HG02884 (cell line): ENCODE measurements around the gene ZBTB9.

ENCODE experiments used
- ATAC-seq: cut with Tn5 transposase; IDR thresholded peaks from one replicate; pipeline ENCODE4 v1.9.1; 2021; ENCODE audit warnings: mild to moderate bottlenecking, moderate library complexity; ENCODE audit not compliant: unreplicated experiment

The ZBTB9 gene

GRCh38 chr6:33418690-33419291 is 35.6 kb upstream of the ZBTB9 start:
- no peak for ATAC-seq

DNA sequence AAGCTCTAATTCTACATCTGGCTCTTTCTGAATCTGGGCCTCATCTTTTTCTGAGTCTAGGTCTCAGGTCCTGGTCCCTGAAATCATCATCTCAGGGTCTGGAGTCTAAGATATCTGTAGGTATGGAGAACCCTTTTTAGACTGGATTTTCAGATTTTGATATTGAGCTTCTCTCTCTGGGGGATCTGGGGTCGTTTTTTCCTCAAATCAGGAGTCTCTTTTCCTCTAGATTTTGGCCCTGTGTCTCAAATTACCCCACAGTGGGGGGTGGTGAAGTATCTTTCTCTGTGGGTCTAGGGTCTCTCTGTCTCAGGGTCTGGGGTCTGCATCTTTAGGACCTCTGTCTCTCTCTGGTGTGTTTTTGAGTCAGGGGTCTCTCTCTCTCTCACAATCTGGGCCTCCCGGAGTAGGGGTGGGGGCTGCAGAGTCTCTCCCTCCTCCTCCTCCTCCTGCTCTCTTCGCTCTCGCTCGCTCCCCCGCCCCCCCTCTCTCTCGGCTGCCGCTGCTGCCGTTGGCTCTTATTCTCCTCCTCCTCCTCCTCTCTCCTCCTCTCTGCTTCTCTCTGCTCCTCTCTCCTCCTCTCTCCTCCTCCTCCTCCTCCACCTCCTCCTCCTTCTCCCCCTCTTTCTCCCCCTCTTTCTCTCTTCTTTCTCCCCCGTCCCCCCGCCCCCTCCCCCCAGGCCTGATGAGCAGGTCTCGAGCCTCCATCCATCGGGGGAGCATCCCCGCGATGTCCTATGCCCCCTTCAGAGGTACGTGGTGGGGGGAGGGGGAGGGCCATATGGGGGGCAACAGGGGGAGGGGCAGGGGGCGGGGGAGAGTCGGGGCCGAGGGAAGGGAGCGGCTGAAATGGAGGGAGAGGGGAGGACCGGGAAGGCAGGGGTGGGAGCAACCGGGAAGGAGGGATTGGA is 34.5 kb upstream of the ZBTB9 start, which contains the start of gene SYNGAP1:
TSS of gene SYNGAP1 (plus strand) at position 486 of the 911 bp plus-strand sequence. CDS start at position 686, 200 bp downstream.
- ATAC-seq = no peak

- ATAC-seq = no peak
Observed at GRCh38 chr6:33420491-33421343, 33.7 kb upstream of the ZBTB9 start.

GRCh38 chr6:33421344-33421643 is 33.1 kb upstream of the ZBTB9 start:
- ATAC-seq = no peak

DNA sequence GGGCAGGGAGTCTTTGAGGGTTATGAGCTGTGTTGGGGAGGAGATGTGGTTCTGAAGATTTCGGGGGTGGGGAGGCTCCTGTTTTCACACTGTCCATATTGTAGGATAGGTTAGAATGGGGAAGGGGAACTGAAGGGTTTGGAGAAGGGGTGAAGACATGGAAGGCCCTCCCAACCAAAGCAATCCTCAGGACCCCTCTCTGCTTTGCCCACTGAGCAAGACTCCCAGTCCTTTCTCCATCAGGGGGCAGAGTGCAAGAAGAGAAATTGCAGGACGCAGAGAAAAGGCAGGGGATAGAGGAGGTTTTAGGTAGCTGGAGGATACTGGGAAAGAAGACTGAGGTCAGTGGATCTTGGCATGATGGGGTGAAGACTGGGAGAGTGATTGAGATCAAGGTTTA is 30.6 kb upstream of the ZBTB9 start:
- ATAC-seq = no peak

DNA sequence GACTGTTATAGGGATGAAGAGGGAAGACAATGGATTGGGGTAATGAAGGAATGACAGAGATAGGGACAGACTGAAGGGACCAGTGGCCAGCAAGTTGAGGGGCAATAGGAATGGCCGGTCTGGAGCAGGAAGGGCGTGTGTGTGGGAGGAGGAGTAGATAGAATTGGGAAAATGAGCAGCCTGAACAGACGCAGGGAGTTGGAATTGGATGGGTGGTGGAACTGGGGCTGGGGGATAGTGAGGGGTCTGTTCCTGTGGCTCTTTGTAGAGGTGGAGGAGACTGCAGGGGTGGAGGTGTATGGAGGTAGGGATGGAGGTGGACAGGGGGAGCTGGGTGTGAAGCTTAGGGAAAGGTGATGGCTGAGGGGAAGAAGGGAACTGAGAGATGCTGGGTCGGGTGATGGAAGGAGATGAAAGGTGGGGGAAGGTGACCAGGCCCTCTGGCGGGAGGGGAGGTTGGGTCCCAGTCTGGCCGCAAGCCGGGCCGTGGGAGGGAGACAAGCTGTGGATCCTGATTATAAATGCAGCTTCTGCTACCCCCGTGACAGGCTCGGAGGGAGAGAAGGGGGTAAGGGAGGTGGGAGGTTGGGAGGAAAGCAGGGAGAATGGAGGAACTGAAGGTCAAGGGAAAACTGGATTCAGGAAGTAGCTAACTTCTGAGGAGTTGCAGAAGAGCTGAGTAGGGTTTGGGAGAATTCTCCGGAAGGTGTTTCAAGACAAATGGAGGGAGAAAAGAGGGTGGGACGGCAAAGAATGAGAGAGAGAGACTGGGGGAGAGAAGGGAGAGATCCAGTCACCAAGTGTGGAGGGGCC is 29.3 kb upstream of the ZBTB9 start:
- no peak for ATAC-seq

- no peak for ATAC-seq
Observed at GRCh38 chr6:33425668-33426577, 28.5 kb upstream of the ZBTB9 start.

DNA sequence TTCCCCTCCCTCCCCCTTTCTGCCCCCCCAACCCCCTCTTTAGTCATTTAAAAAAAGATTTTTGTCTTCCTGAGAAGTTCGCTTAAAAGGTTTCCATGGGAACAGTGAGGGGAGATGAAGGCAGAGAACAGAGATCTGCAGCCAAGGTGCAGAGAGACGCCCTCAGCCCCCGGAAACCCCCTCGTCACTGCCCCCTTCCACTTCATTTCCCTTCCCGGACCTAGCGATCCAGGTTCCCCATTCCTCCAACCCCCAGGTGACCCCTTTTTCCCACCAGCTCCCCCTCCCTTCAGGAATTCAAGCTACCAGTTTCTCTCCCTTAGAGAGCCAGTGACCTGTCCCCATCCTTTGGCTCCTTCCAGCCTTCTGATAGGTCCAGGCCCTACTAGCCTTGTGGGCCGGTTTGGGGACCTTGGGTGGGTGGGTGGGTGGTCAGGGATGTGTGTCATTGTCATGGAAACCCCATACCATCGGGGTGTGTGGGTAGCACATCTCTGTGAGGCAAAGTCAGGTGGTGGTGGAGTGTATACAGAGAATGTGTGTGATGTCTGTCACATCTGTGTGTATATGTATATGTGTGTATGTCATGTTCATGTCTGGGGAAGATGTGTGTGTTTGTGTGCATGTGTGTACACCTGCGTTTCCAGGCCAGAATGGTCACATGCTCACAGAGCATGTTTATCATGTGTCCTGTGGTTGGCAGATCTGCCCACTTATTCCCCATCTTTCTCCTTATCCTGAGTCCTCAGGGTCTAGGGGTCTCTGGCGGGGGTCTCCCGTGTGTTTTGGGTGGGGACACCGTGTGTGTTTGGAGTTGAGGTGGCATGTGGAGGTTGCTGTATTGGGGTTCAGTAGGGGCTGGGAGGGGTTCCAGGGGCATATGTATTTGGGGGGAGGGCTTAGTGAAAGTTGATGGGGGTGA is 27.5 kb upstream of the ZBTB9 start:
- no peak for ATAC-seq

DNA sequence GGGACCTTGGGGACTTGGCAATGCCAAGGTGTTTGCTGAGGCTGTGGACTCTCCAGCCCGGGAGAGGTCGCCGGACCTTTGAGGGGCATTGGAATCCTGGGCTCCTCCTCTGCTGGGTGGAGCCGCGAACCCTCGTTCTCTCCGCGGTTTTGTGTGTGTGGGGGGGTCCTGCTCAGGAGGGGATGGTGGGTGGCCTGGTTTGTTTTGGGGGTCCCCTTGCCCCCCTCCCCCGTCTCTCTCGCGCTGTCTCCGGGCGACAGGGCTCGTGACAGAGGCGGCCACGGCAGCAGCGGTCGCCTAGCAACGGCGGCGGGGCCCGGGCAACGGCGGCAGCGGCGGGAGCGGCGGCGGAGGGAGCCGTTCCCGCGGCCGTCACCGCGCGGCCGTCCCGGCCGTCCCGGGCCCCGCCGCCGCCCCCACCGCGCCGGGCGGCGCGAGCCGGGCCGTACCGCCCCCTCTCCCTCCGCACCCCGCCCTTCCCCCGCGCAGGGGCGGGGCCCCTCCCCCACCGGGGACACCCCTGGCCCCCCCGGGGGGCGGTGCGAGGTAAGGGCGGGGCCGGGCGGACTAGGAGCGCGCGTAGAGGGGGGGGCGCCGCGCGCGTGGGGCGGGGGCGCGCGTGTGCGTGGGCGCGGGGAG is 26.7 kb upstream of the ZBTB9 start:
- ATAC-seq = no peak

- no peak for ATAC-seq
Observed at GRCh38 chr6:33428224-33428965, 26.0 kb upstream of the ZBTB9 start.

DNA sequence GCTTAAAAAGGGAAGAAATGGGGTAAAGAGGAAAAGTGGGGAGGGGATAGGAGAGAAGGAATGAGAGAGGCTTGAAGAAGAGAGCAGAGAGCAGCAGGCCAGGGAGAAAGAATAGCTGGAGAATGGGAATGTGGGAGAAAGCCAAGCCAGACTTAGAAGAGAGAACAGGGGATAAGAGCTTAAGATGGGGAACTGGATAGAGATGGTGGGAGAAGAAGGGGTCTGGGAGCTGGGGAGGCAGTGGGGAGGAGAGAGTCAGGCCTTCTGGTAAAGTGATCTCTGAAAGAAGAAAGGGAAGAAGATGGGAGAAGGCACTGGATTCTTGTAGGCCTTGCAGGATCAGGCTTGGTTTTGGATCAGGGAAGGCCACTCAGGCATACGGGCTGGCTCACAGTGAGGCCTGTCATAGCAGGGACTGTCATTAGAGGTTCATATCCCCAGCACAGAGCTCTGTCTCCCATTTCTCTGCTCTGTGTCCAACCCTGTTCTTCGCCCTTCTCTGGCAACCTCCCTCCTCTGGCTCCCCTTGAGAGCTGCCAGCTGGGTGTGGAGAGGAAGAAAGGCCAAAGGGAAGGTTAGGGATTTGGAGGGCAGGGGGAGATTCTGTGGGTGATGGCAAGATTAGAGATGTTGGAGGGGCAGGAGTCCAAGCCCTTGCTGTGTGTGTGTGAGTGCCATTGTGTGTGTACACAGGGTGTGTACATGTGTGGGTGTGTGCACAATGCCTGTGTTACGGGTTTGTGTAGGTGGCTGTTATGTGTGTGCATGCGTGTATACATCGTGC is 25.2 kb upstream of the ZBTB9 start:
- no peak for ATAC-seq

- ATAC-seq = no peak
Observed at GRCh38 chr6:33429750-33430052, 24.7 kb upstream of the ZBTB9 start.

DNA sequence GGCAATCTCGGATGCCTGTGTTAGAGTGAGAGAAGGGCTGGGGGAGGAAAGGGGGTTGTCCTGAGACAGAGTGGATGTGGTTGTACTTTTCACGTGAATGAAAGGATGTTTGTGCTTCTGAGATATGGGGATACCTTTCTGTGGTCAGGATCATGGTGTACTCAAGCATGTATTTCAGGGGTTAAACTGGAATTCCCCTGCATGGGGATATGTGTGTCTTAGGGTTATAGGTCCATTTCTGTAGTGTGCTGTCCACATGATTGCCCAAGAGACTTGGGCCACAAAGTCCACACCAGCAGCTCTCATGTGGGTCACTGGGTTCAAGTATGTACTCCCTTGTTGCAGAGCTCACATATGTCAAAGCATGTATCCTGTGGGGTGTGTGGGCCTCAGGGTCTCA is 24.0 kb upstream of the ZBTB9 start:
- no peak for ATAC-seq

- ATAC-seq = no peak
Observed at GRCh38 chr6:33430991-33431879, 23.1 kb upstream of the ZBTB9 start.

GRCh38 chr6:33431880-33432541 is 22.4 kb upstream of the ZBTB9 start:
- ATAC-seq = no peak
